ENCODE measurements around the gene PCDHB11. TPM values are rescaled to one million over a fixed set of nuclear protein-coding genes. Genes with fewer than 3 reads are reported as not detected.
"Not testable (repeated sequence)": the region's sequence is repeated elsewhere in the genome, so short reads cannot be mapped to it uniquely, and the experiment has no call there.

The PCDHB11 gene
- total RNA-seq, 2 donors from 2014 or later: 2.6 to 4.7 TPM

DNA sequence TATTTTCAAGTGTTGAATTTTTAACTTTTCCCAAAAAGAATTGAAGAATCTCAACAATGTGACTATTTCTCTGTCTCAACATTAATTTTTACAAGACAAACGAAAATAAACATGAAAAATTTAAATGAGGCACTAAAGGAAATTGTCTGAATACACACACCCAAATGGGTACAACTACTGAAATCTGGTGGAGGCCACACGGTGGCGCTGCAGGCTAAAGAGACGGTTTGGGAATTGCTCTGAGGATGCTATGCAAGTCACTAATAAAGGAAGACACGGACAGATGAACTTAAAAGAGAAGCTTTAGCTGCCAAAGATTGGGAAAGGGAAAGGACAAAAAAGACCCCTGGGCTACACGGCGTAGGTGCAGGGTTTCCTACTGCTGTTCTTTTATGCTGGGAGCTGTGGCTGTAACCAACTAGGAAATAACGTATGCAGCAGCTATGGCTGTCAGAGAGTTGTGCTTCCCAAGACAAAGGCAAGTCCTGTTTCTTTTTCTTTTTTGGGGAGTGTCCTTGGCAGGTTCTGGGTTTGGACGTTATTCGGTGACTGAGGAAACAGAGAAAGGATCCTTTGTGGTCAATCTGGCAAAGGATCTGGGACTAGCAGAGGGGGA, 7.2 kb upstream of the PCDHB11 start, which contains the start of gene PCDHB10:
Gene PCDHB10 (plus strand): TSS at position 244 of the 616 bp plus-strand sequence. CDS start 200 bp downstream, at position 444.
- H3K27ac ChIP-seq (ENCODE audit: low read depth, low read length): no peak within 1 kb of the TSS
- DNase-seq: peak; percentile 92
- H3K9me3 ChIP-seq (ENCODE audit: control insufficient read depth, low read length): peaks cover 9% of the 10 kb centered on the region
- Mint-ChIP-seq H3K36me3 (ENCODE audit: low read depth) (peaks cover 18% of the 10 kb centered on the region), H3K9me3 (peaks cover 37% of the 10 kb centered on the region), H3K27ac (no peak within 1 kb of the TSS), H3K4me1 (peaks cover 6% of the 10 kb centered on the region), H3K4me3 (peak within 1 kb of the TSS; percentile 46), H3K27me3 (ENCODE audit: insufficient read depth) (peaks cover 3% of the 10 kb centered on the region)
- H3K36me3 ChIP-seq (ENCODE audit: control insufficient read depth, insufficient read depth, low read length): no peaks in the 10 kb centered on the region
- no peaks in the 10 kb centered on the region for H3K27me3 ChIP-seq (ENCODE audit: control insufficient read depth, insufficient read depth, low read length, poor library complexity, severe bottlenecking)
- no peak within 1 kb of the TSS for H3K9ac ChIP-seq (ENCODE audit: extremely low read depth, low read length, poor library complexity, severe bottlenecking)
- TF ChIP-seq, protein P1, sequence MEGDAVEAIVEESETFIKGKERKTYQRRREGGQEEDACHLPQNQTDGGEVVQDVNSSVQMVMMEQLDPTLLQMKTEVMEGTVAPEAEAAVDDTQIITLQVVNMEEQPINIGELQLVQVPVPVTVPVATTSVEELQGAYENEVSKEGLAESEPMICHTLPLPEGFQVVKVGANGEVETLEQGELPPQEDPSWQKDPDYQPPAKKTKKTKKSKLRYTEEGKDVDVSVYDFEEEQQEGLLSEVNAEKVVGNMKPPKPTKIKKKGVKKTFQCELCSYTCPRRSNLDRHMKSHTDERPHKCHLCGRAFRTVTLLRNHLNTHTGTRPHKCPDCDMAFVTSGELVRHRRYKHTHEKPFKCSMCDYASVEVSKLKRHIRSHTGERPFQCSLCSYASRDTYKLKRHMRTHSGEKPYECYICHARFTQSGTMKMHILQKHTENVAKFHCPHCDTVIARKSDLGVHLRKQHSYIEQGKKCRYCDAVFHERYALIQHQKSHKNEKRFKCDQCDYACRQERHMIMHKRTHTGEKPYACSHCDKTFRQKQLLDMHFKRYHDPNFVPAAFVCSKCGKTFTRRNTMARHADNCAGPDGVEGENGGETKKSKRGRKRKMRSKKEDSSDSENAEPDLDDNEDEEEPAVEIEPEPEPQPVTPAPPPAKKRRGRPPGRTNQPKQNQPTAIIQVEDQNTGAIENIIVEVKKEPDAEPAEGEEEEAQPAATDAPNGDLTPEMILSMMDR (conservative IDR thresholded peaks at IDR 0.05): peak; percentile 94
- H3K4me1 ChIP-seq (ENCODE audit: control insufficient read depth, insufficient read depth, low read length): no peaks in the 10 kb centered on the region
- 21 to 28% methylated on average over 7 to 8 of the region's 10 CpGs for WGBS, 2 experiments (ENCODE audit: insufficient coverage in 1 of 2, insufficient read length in 1 of 2)
- H3K4me3 ChIP-seq (ENCODE audit: low read length): no peak within 1 kb of the TSS

DNA sequence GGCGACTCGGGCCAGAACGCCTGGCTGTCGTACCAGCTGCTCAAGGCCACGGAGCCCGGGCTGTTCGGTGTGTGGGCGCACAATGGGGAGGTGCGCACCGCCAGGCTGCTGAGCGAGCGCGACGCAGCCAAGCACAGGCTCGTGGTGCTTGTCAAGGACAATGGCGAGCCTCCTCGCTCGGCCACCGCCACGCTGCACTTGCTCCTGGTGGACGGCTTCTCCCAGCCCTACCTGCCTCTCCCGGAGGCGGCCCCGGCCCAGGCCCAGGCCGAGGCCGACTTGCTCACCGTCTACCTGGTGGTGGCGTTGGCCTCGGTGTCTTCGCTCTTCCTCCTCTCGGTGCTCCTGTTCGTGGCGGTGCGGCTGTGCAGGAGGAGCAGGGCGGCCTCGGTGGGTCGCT, 5.1 kb upstream of the PCDHB11 start:
- H3K4me3 Mint-ChIP-seq; H3K36me3 Mint-ChIP-seq (ENCODE audit: low read depth); H3K9me3 ChIP-seq (ENCODE audit: control insufficient read depth, low read length); H3K4me1 Mint-ChIP-seq; H3K4me3 ChIP-seq (ENCODE audit: low read length); H3K27ac ChIP-seq (ENCODE audit: low read depth, low read length); H3K9ac ChIP-seq (ENCODE audit: extremely low read depth, low read length, poor library complexity, severe bottlenecking); H3K4me1 ChIP-seq (ENCODE audit: control insufficient read depth, insufficient read depth, low read length); H3K27ac Mint-ChIP-seq; H3K36me3 ChIP-seq (ENCODE audit: control insufficient read depth, insufficient read depth, low read length); H3K27me3 Mint-ChIP-seq (ENCODE audit: insufficient read depth); H3K27me3 ChIP-seq (ENCODE audit: control insufficient read depth, insufficient read depth, low read length, poor library complexity, severe bottlenecking); DNase-seq: not testable (repeated sequence)
- peaks cover 33% of the 10 kb centered on the region for H3K9me3 Mint-ChIP-seq
- 99% methylated on average over 18 of the region's 37 CpGs; no CpG with 5 or more reads in 1 of the 2 experiments for WGBS, 2 experiments (ENCODE audit: insufficient coverage in 1 of 2, insufficient read length in 1 of 2)

DNA sequence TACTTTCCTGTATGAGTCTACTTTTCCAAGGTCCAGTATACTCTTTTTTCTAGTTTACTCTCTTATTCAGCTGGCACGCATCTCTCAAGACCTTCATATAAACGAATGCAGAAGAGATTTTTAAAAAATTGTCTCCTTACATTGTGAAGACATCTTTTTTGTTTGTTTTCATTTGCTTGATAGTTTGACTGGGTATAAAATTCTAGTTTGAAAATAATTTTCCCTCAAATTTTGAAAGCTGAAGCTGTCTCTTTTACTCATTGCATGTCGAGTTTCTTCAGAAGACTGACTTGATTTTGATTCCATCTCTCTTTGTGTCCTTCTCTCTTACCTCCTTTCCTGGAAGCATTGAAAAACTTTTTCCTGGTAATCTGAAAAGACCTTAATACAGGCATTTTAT, 3.1 kb upstream of the PCDHB11 start:
- Mint-ChIP-seq H3K4me3 (no peak overlapping the region), H3K27ac (no peak overlapping the region), H3K4me1 (peaks cover 6% of the 10 kb centered on the region), H3K27me3 (ENCODE audit: insufficient read depth) (peaks cover 9% of the 10 kb centered on the region), H3K9me3 (peaks cover 33% of the 10 kb centered on the region), H3K36me3 (ENCODE audit: low read depth) (peaks cover 10% of the 10 kb centered on the region)
- Histone ChIP-seq H3K9me3 (ENCODE audit: control insufficient read depth, low read length) (peaks cover 9% of the 10 kb centered on the region), H3K4me1 (ENCODE audit: control insufficient read depth, insufficient read depth, low read length) (no peaks in the 10 kb centered on the region), H3K27me3 (ENCODE audit: control insufficient read depth, insufficient read depth, low read length, poor library complexity, severe bottlenecking) (no peaks in the 10 kb centered on the region), H3K4me3 (ENCODE audit: low read length) (no peak overlapping the region), H3K9ac (ENCODE audit: extremely low read depth, low read length, poor library complexity, severe bottlenecking) (no peak overlapping the region), H3K27ac (ENCODE audit: low read depth, low read length) (no peak overlapping the region), H3K36me3 (ENCODE audit: control insufficient read depth, insufficient read depth, low read length) (no peaks in the 10 kb centered on the region)
- DNase-seq: no peak
- TF ChIP-seq, protein P1 (conservative IDR thresholded peaks at IDR 0.05): no peak
- 63 to 73% methylated on average over 2 to 3 of the region's 3 CpGs for WGBS, 2 experiments (ENCODE audit: insufficient coverage in 1 of 2, insufficient read length in 1 of 2)

DNA sequence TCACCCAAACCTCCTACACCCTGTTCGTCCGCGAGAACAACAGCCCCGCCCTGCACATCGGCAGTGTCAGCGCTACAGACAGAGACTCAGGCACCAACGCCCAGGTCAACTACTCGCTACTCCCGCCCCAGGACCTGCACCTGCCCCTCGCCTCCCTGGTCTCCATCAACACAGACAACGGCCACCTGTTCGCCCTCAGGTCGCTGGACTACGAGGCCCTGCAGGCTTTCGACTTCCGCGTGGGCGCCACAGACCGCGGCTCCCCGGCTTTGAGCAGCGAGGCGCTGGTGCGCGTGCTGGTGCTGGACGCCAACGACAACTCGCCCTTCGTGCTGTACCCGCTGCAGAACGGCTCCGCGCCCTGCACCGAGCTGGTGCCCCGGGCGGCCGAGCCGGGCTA, 1.7 kb downstream of the PCDHB11 start:
- not testable (repeated sequence) for H3K27ac ChIP-seq (ENCODE audit: low read depth, low read length); H3K4me3 Mint-ChIP-seq; H3K9me3 ChIP-seq (ENCODE audit: control insufficient read depth, low read length); H3K4me1 ChIP-seq (ENCODE audit: control insufficient read depth, insufficient read depth, low read length); DNase-seq; H3K4me3 ChIP-seq (ENCODE audit: low read length); H3K4me1 Mint-ChIP-seq; H3K27me3 Mint-ChIP-seq (ENCODE audit: insufficient read depth); H3K27ac Mint-ChIP-seq; H3K9ac ChIP-seq (ENCODE audit: extremely low read depth, low read length, poor library complexity, severe bottlenecking); H3K27me3 ChIP-seq (ENCODE audit: control insufficient read depth, insufficient read depth, low read length, poor library complexity, severe bottlenecking); H3K36me3 ChIP-seq (ENCODE audit: control insufficient read depth, insufficient read depth, low read length)
- Mint-ChIP-seq H3K36me3 (ENCODE audit: low read depth) (peaks cover 10% of the 10 kb centered on the region), H3K9me3 (peaks cover 21% of the 10 kb centered on the region)
- 89 to 97% methylated on average over 5 to 18 of the region's 38 CpGs for WGBS, 2 experiments (ENCODE audit: insufficient coverage in 1 of 2, insufficient read length in 1 of 2)

DNA sequence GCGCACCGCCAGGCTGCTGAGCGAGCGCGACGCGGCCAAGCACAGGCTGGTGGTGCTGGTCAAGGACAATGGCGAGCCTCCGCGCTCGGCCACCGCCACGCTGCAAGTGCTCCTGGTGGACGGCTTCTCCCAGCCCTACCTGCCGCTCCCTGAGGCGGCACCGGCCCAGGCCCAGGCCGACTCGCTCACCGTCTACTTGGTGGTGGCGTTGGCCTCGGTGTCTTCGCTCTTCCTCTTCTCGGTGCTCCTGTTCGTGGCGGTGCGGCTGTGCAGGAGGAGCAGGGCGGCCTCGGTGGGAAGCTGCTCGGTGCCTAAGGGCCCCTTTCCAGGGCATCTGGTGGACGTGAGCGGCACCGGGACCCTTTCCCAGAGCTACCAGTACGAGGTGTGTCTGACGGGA, 2.2 kb downstream of the PCDHB11 start:
- peaks cover 10% of the 10 kb centered on the region for H3K36me3 Mint-ChIP-seq (ENCODE audit: low read depth)
- not testable (repeated sequence) for H3K27ac Mint-ChIP-seq; H3K4me3 ChIP-seq (ENCODE audit: low read length); DNase-seq; H3K27me3 ChIP-seq (ENCODE audit: control insufficient read depth, insufficient read depth, low read length, poor library complexity, severe bottlenecking); H3K9me3 ChIP-seq (ENCODE audit: control insufficient read depth, low read length); H3K27ac ChIP-seq (ENCODE audit: low read depth, low read length); H3K4me1 ChIP-seq (ENCODE audit: control insufficient read depth, insufficient read depth, low read length); H3K9ac ChIP-seq (ENCODE audit: extremely low read depth, low read length, poor library complexity, severe bottlenecking); H3K4me3 Mint-ChIP-seq; H3K36me3 ChIP-seq (ENCODE audit: control insufficient read depth, insufficient read depth, low read length); H3K27me3 Mint-ChIP-seq (ENCODE audit: insufficient read depth); H3K4me1 Mint-ChIP-seq
- WGBS, 2 experiments (ENCODE audit: insufficient coverage in 1 of 2, insufficient read length in 1 of 2): 93 to 97% methylated on average over 6 to 29 of the region's 35 CpGs
- H3K9me3 Mint-ChIP-seq: peaks cover 15% of the 10 kb centered on the region

Data from endodermal cell (in vitro differentiated cells).